ENCODE results near the gene OMP. TPM values are rescaled to one million over a fixed set of nuclear protein-coding genes. Genes with fewer than 3 reads are reported as not detected.

Gene OMP
- total RNA-seq, 1 donor: not detected

DNA sequence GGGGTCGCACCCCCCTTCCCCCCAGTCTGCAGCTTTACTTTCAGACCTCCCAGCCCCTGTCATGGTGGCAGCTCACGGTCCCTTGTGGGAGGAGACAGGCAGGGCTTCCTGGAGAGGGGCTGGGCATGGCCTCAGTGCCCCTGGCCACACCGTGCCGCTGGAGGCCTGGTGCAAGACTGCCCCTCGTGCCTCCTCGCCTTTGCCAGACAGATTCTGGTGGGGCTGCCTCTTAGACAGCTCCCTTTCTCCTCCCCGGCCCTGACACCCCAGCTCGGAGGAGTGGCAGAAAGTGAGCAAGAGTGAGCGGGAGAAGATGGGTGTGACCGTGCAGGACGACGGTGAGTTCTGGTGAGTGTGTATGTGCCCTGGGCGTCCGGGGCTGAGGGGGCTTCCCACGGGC is 13.3 kb downstream of the OMP start:
- peaks cover 5% of the 10 kb centered on the region for H3K36me3 ChIP-seq (ENCODE audit: insufficient read depth, low read length)
- H2AFZ ChIP-seq (ENCODE audit: low read length): no peak overlapping the region
- H3K79me2 ChIP-seq (ENCODE audit: insufficient read depth, low read length): no peaks in the 10 kb centered on the region
- no peaks in the 10 kb centered on the region for H3K27me3 ChIP-seq (ENCODE audit: insufficient read depth, low read length)
- DNase-seq (ENCODE audit: insufficient read length, low spot score, missing footprints): no peak
- no peak overlapping the region for H3K4me2 ChIP-seq (ENCODE audit: insufficient read depth, low read length)
- no peak overlapping the region for H3K4me3 ChIP-seq (ENCODE audit: insufficient read depth, low read length)
- H3K27ac ChIP-seq (ENCODE audit: low read depth, low read length): no peak overlapping the region
- H3K4me1 ChIP-seq (ENCODE audit: insufficient read depth, low read length): peaks cover 7% of the 10 kb centered on the region
- no peaks in the 10 kb centered on the region for H4K20me1 ChIP-seq (ENCODE audit: insufficient read depth, low read length)
- TF ChIP-seq, protein P1, sequence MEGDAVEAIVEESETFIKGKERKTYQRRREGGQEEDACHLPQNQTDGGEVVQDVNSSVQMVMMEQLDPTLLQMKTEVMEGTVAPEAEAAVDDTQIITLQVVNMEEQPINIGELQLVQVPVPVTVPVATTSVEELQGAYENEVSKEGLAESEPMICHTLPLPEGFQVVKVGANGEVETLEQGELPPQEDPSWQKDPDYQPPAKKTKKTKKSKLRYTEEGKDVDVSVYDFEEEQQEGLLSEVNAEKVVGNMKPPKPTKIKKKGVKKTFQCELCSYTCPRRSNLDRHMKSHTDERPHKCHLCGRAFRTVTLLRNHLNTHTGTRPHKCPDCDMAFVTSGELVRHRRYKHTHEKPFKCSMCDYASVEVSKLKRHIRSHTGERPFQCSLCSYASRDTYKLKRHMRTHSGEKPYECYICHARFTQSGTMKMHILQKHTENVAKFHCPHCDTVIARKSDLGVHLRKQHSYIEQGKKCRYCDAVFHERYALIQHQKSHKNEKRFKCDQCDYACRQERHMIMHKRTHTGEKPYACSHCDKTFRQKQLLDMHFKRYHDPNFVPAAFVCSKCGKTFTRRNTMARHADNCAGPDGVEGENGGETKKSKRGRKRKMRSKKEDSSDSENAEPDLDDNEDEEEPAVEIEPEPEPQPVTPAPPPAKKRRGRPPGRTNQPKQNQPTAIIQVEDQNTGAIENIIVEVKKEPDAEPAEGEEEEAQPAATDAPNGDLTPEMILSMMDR (IDR thresholded peaks at IDR 0.05; ENCODE audit: extremely low read depth, low read depth, low read length): no peak
- H3K9me3 ChIP-seq (ENCODE audit: low read depth, low read length): no peaks in the 10 kb centered on the region

DNA sequence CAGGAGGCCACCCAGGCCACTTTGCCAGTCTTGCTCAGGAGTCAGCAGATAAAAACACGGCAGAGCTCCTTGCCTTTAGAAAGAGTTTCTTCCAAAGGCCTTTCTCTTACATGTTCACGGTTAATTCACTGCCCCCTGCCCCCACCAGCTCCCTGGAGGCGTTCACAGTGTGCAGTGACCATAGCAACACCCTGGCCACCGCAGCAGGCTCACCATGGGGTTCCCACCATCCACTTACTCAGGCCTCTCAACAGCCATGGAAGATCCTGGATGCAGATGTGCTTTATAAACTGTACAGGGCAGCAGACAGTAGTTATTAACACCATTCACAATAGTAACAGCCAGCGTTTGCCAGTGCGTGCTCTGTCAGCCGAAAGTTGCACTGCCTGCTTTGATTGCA is 14.9 kb downstream of the OMP start:
- no peak overlapping the region for H3K27ac ChIP-seq (ENCODE audit: low read depth, low read length)
- no peaks in the 10 kb centered on the region for H3K4me1 ChIP-seq (ENCODE audit: insufficient read depth, low read length)
- no peaks in the 10 kb centered on the region for H3K79me2 ChIP-seq (ENCODE audit: insufficient read depth, low read length)
- H3K4me2 ChIP-seq (ENCODE audit: insufficient read depth, low read length): no peak overlapping the region
- TF ChIP-seq, protein P1 (IDR thresholded peaks at IDR 0.05; ENCODE audit: extremely low read depth, low read depth, low read length): no peak
- no peaks in the 10 kb centered on the region for H3K9me3 ChIP-seq (ENCODE audit: low read depth, low read length)
- H3K36me3 ChIP-seq (ENCODE audit: insufficient read depth, low read length): peaks cover 9% of the 10 kb centered on the region
- H2AFZ ChIP-seq (ENCODE audit: low read length): no peak overlapping the region
- no peaks in the 10 kb centered on the region for H4K20me1 ChIP-seq (ENCODE audit: insufficient read depth, low read length)
- DNase-seq (ENCODE audit: insufficient read length, low spot score, missing footprints): no peak
- no peaks in the 10 kb centered on the region for H3K27me3 ChIP-seq (ENCODE audit: insufficient read depth, low read length)
- H3K4me3 ChIP-seq (ENCODE audit: insufficient read depth, low read length): no peak overlapping the region

DNA sequence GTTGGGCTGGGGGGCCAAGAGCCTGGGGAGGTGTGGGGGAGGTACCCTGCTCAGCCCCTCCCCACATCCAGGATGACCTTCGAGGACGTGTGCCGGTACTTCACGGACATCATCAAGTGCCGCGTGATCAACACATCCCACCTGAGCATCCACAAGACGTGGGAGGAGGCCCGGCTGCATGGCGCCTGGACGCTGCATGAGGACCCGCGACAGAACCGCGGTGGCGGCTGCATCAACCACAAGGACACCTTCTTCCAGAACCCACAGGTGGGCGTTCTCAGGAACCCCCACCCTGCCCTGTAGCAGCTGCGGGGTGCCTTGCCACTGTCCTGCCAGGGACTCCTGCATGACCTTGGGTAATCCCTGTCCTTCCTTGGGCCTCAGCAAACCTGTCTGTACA is 15.4 kb downstream of the OMP start:
- TF ChIP-seq, protein P1 (IDR thresholded peaks at IDR 0.05; ENCODE audit: extremely low read depth, low read depth, low read length): no peak
- Histone ChIP-seq H3K79me2 (ENCODE audit: insufficient read depth, low read length) (no peaks in the 10 kb centered on the region), H3K4me1 (ENCODE audit: insufficient read depth, low read length) (no peaks in the 10 kb centered on the region), H3K4me2 (ENCODE audit: insufficient read depth, low read length) (no peak overlapping the region), H2AFZ (ENCODE audit: low read length) (no peak overlapping the region), H3K27ac (ENCODE audit: low read depth, low read length) (no peak overlapping the region), H3K9me3 (ENCODE audit: low read depth, low read length) (no peaks in the 10 kb centered on the region), H3K4me3 (ENCODE audit: insufficient read depth, low read length) (no peak overlapping the region), H3K36me3 (ENCODE audit: insufficient read depth, low read length) (peaks cover 13% of the 10 kb centered on the region), H4K20me1 (ENCODE audit: insufficient read depth, low read length) (no peaks in the 10 kb centered on the region), H3K27me3 (ENCODE audit: insufficient read depth, low read length) (no peaks in the 10 kb centered on the region)
- no peak for DNase-seq (ENCODE audit: insufficient read length, low spot score, missing footprints)

DNA sequence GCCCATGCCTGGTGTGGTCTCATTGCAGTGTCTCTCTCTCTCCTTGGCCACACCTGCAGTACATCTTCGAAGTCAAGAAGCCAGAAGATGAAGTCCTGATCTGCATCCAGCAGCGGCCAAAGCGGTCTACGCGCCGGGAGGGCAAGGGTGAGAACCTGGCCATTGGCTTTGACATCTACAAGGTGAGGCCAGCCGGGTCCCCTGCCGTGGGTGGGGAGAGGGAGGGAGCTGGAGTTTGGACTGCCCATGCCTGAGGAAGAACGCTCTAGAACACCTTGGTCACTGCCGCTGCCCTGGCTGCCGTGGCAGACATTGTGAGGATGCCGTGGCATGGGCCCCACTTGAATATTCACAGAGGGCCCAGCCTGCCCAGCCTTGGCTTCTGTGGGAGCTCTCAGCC is 16.3 kb downstream of the OMP start:
- no peaks in the 10 kb centered on the region for H3K4me1 ChIP-seq (ENCODE audit: insufficient read depth, low read length)
- H3K4me2 ChIP-seq (ENCODE audit: insufficient read depth, low read length): no peak overlapping the region
- H3K79me2 ChIP-seq (ENCODE audit: insufficient read depth, low read length): no peaks in the 10 kb centered on the region
- TF ChIP-seq, protein P1 (IDR thresholded peaks at IDR 0.05; ENCODE audit: extremely low read depth, low read depth, low read length): no peak
- no peak for DNase-seq (ENCODE audit: insufficient read length, low spot score, missing footprints)
- H3K4me3 ChIP-seq (ENCODE audit: insufficient read depth, low read length): no peak overlapping the region
- H3K27me3 ChIP-seq (ENCODE audit: insufficient read depth, low read length): no peaks in the 10 kb centered on the region
- no peaks in the 10 kb centered on the region for H3K9me3 ChIP-seq (ENCODE audit: low read depth, low read length)
- no peak overlapping the region for H3K27ac ChIP-seq (ENCODE audit: low read depth, low read length)
- H4K20me1 ChIP-seq (ENCODE audit: insufficient read depth, low read length): no peaks in the 10 kb centered on the region
- peaks cover 13% of the 10 kb centered on the region for H3K36me3 ChIP-seq (ENCODE audit: insufficient read depth, low read length)
- no peak overlapping the region for H2AFZ ChIP-seq (ENCODE audit: low read length)

All from osteoblast (primary cell).